H9 (cell line): ENCODE data around the gene MYO5B. TPM values are rescaled to one million over a fixed set of nuclear protein-coding genes. Genes with fewer than 3 reads are reported as not detected.

Experiments
- DNase-seq: peaks from one replicate; pipeline ENCODE4 v3.0.0-alpha.2; 2017
- H2AFZ ChIP-seq: one replicate; pipeline ENCODE4 v1.6.1; 2013; ENCODE audit warnings: mild to moderate bottlenecking, low read length, control low read depth, moderate library complexity
- H2AK5ac ChIP-seq: 2 replicates; pipeline ENCODE4 v1.6.1; 2013; ENCODE audit warnings: low read length, control low read depth, mixed read lengths; ENCODE audit not compliant: insufficient read length
- H2BK120ac ChIP-seq: one replicate; pipeline ENCODE4 v1.6.1; 2013; ENCODE audit warnings: low read depth, mild to moderate bottlenecking, low read length, control low read depth, inconsistent platforms; ENCODE audit not compliant: poor library complexity, severe bottlenecking
- H2BK12ac ChIP-seq: 2 replicates; pipeline ENCODE4 v1.6.1; 2013; ENCODE audit warnings: low read length, control low read depth, mixed read lengths, low read depth; ENCODE audit not compliant: insufficient read length
- H2BK15ac ChIP-seq: 2 replicates; pipeline ENCODE4 v1.6.1; 2013; ENCODE audit warnings: low read depth, low read length, control low read depth
- H2BK20ac ChIP-seq: one replicate; pipeline ENCODE4 v1.6.1; 2013; ENCODE audit warnings: low read depth, mild to moderate bottlenecking, low read length, control low read depth, inconsistent platforms; ENCODE audit not compliant: poor library complexity, severe bottlenecking
- H2BK5ac ChIP-seq: 2 replicates; pipeline ENCODE4 v1.6.1; 2013; ENCODE audit warnings: low read length, control low read depth, mixed read lengths; ENCODE audit not compliant: insufficient read length
- H3K14ac ChIP-seq: 2 replicates; pipeline ENCODE4 v1.6.1; 2013; ENCODE audit warnings: low read length, control low read depth; ENCODE audit not compliant: insufficient read depth
- H3K18ac ChIP-seq: 2 replicates; pipeline ENCODE4 v1.6.1; 2013; ENCODE audit warnings: low read depth, mild to moderate bottlenecking, mixed read lengths, low read length, control low read depth; ENCODE audit not compliant: insufficient read length
- H3K23ac ChIP-seq: 2 replicates; pipeline ENCODE4 v1.6.1; 2013; ENCODE audit warnings: low read length, control low read depth, mixed read lengths, low read depth; ENCODE audit not compliant: insufficient read length
- H3K23me2 ChIP-seq: 2 replicates; pipeline ENCODE4 v1.6.1; 2013; ENCODE audit warnings: low read depth, mild to moderate bottlenecking, mixed read lengths, low read length, control low read depth; ENCODE audit not compliant: insufficient read length, poor library complexity, severe bottlenecking
- H3K27ac ChIP-seq: 2 replicates; pipeline ENCODE4 v1.5.1; 2013; ENCODE audit warnings: low read length, control low read depth, mixed read lengths, low read depth; ENCODE audit not compliant: insufficient read length
- H3K27me3 ChIP-seq: 2 replicates; pipeline ENCODE4 v1.6.1; 2013; ENCODE audit warnings: low read length, control low read depth, inconsistent platforms; ENCODE audit not compliant: insufficient read depth
- H3K4ac ChIP-seq: 2 replicates; pipeline ENCODE4 v1.6.1; 2013; ENCODE audit warnings: low read depth, mild to moderate bottlenecking, control low read depth, inconsistent platforms, low read length, moderate library complexity
- H3K4me1 ChIP-seq: 2 replicates; pipeline ENCODE4 v1.6.1; 2013; ENCODE audit warnings: low read length, control low read depth, inconsistent platforms; ENCODE audit not compliant: insufficient read depth
- H3K4me2 ChIP-seq: 2 replicates; pipeline ENCODE4 v1.6.1; 2013; ENCODE audit warnings: low read length, control low read depth, mixed read lengths; ENCODE audit not compliant: insufficient read length, insufficient read depth
- H3K56ac ChIP-seq: 2 replicates; pipeline ENCODE4 v1.6.1; 2013; ENCODE audit warnings: low read depth, mild to moderate bottlenecking, mixed read lengths, low read length, control low read depth; ENCODE audit not compliant: insufficient read length
- H3K79me1 ChIP-seq: 2 replicates; pipeline ENCODE4 v1.6.1; 2013; ENCODE audit warnings: low read depth, mild to moderate bottlenecking, moderate library complexity, low read length, control low read depth, inconsistent platforms; ENCODE audit not compliant: insufficient read depth, poor library complexity, severe bottlenecking
- H3K79me2 ChIP-seq: 2 replicates; pipeline ENCODE4 v1.6.1; 2013; ENCODE audit warnings: low read length, control low read depth, inconsistent platforms; ENCODE audit not compliant: insufficient read depth
- H3K9ac ChIP-seq: 2 replicates; pipeline ENCODE4 v1.6.1; 2013; ENCODE audit warnings: low read length, control low read depth, mixed read lengths; ENCODE audit not compliant: insufficient read length; ENCODE audit errors: extremely low read depth
- H3K9me3 ChIP-seq: one replicate; pipeline ENCODE4 v1.6.1; 2013; ENCODE audit warnings: low read depth, low read length, inconsistent platforms; ENCODE audit not compliant: control insufficient read depth
- H3T11ph ChIP-seq: one replicate; pipeline ENCODE4 v1.6.1; 2013; ENCODE audit warnings: mild to moderate bottlenecking, low read length, control low read depth, inconsistent platforms
- H4K20me1 ChIP-seq: one replicate; pipeline ENCODE4 v1.6.1; 2013; ENCODE audit not compliant: control insufficient read depth, insufficient read length, insufficient read depth
- H4K5ac ChIP-seq: 2 replicates; pipeline ENCODE4 v1.6.1; 2013; ENCODE audit warnings: low read depth, mild to moderate bottlenecking, mixed read lengths, low read length, control low read depth; ENCODE audit not compliant: insufficient read length
- H4K8ac ChIP-seq: replicated peaks from 2 replicates; pipeline ENCODE4 v1.6.1; 2013; ENCODE audit warnings: low read length, control low read depth, mixed read lengths, low read depth; ENCODE audit not compliant: insufficient read length
- H4K91ac ChIP-seq: 2 replicates; pipeline ENCODE4 v1.6.1; 2013; ENCODE audit warnings: low read depth, mild to moderate bottlenecking, moderate library complexity, mixed read lengths, low read length, control low read depth; ENCODE audit not compliant: insufficient read length
- H3K27ac Mint-ChIP-seq, 3 experiments: 2 replicates in 2 of 3; 3 replicates in 1 of 3; pipeline ENCODE4 v1.8.0; 2020 to 2021; ENCODE audit warnings: mixed read lengths in 3 of 3, mild to moderate bottlenecking in 1 of 3, moderate library complexity in 1 of 3
- H3K27me3 Mint-ChIP-seq: 2 replicates; pipeline ENCODE4 v1.8.0; 2021; ENCODE audit warnings: low read depth, mild to moderate bottlenecking, moderate library complexity, mixed read lengths
- H3K36me3 Mint-ChIP-seq, 3 experiments: 2 replicates in 2 of 3; 3 replicates in 1 of 3; pipeline ENCODE4 v1.8.0; 2020 to 2021; ENCODE audit warnings: low read depth in 3 of 3, mixed read lengths in 3 of 3; ENCODE audit not compliant: insufficient read depth in 1 of 3
- H3K4me1 Mint-ChIP-seq, 2 experiments: 2 replicates each; pipeline ENCODE4 v1.8.0; 2020; ENCODE audit warnings: mixed read lengths in 2 of 2
- H3K4me3 Mint-ChIP-seq, 2 experiments: 2 replicates in 1 of 2; 3 replicates in 1 of 2; pipeline ENCODE4 v1.8.0; 2020 to 2021; ENCODE audit warnings: mild to moderate bottlenecking in 2 of 2, mixed read lengths in 2 of 2, moderate library complexity in 1 of 2
- H3K9me3 Mint-ChIP-seq, 2 experiments: 2 replicates in 1 of 2; 3 replicates in 1 of 2; pipeline ENCODE4 v1.8.0; 2020; ENCODE audit warnings: mild to moderate bottlenecking in 2 of 2, mixed read lengths in 2 of 2, moderate library complexity in 1 of 2
- CTCF ChIP-seq: fragments of 200-600 bp; sonication (generic); conservative IDR thresholded peaks from 3 replicates; pipeline ENCODE4 v1.8.0; 2021; ENCODE audit warnings: antibody characterized with exemption, mild to moderate bottlenecking
- WGBS: extraction: QIAGEN DNeasy Blood & Tissue Kit; methylation state at CpG from one replicate; pipeline ENCODE4 v1.1.7; 2013; ENCODE audit warnings: missing lambda C conversion rate, low lambda C conversion rate, mixed read lengths; ENCODE audit not compliant: insufficient read length; ENCODE audit errors: extremely low coverage; 5-methylcytosine and 5-hydroxymethylcytosine counted together
- total RNA-seq: library from RNA; stranded (reverse); gene quantifications from 2 replicates; pipeline ENCODE4 v1.2.1, GENCODE V29; 2021

The MYO5B gene
- total RNA-seq, 1 experiment from 2014 or later, result 9.3 TPM

- no peaks in the 10 kb centered on the region for H3K23me2 ChIP-seq
- H3T11ph ChIP-seq, result no peak overlapping the region
- H2BK12ac ChIP-seq, result no peak overlapping the region
- no peak overlapping the region for H3K27ac Mint-ChIP-seq
- no peak overlapping the region for H3K4me3 Mint-ChIP-seq
- no peak overlapping the region for H3K23ac ChIP-seq
- H3K27me3 ChIP-seq, result no peaks in the 10 kb centered on the region; the same call in 1 of the 2 replicates
- no peaks in the 10 kb centered on the region for H3K4me1 ChIP-seq
- H2BK120ac ChIP-seq, result no peak overlapping the region
- H3K14ac ChIP-seq, result no peak overlapping the region
- no peaks in the 10 kb centered on the region for H3K79me2 ChIP-seq
- no peaks in the 10 kb centered on the region for H3K9me3 ChIP-seq
- no peak overlapping the region for H4K8ac ChIP-seq
- H2AK5ac ChIP-seq, result no peak overlapping the region
- no peak overlapping the region for H2BK20ac ChIP-seq
- H3K27ac ChIP-seq, result no peak overlapping the region
- no peak overlapping the region for H3K4ac ChIP-seq
- H3K9me3 Mint-ChIP-seq, result no peaks in the 10 kb centered on the region; a peak in 1 of 5 replicates
- H2BK15ac ChIP-seq, result no peak overlapping the region
- H3K4me2 ChIP-seq, result no peak overlapping the region
- no peak overlapping the region for H2AFZ ChIP-seq
- DNase-seq, result no peak
- H3K4me1 Mint-ChIP-seq, result no peaks in the 10 kb centered on the region
- H3K79me1 ChIP-seq, result no peaks in the 10 kb centered on the region
- no peak overlapping the region for H4K5ac ChIP-seq
- WGBS, result no CpG with 5 or more reads among the region's 5 CpGs
- no peaks in the 10 kb centered on the region for H3K36me3 Mint-ChIP-seq
- H3K27me3 Mint-ChIP-seq, result peaks cover 2% of the 10 kb centered on the region; the same call in 1 of the 2 replicates
- H2BK5ac ChIP-seq, result no peak overlapping the region
- no peak for TF ChIP-seq CTCF
- H4K91ac ChIP-seq, result no peak overlapping the region
- no peak overlapping the region for H3K18ac ChIP-seq
- H3K56ac ChIP-seq, result no peak overlapping the region
- no peak overlapping the region for H3K9ac ChIP-seq
- H4K20me1 ChIP-seq, result no peaks in the 10 kb centered on the region
Observed at GRCh38 chr18:49959176-49959575, 235.8 kb downstream of the MYO5B start.
